ENCODE results near the gene B3GNT3.

GRCh38 chr19:17765069-17765618, 29.8 kb upstream of the B3GNT3 start:
- TF ChIP-seq CTCF (IDR thresholded peaks at IDR 0.05; ENCODE audit: low read length) (no peak), EZH2 (optimal IDR thresholded peaks at IDR 0.05; ENCODE audit: low read depth, low read length) (no peak), EZH2phosphoT487 (IDR thresholded peaks at IDR 0.05; ENCODE audit: low read length) (no peak)

All from MM.1S (cell line).